GM12878 (cell line): ENCODE data around the gene SEPHS2. TPM values are rescaled to one million over a fixed set of nuclear protein-coding genes. Genes with fewer than 3 reads are reported as not detected.

ENCODE experiments used
- ATAC-seq: fragments of 200-7000 bp; cut with Tn5 transposase; 3 replicates; pipeline ENCODE4 v1.9.1; 2020; ENCODE audit warnings: mild to moderate bottlenecking, moderate library complexity
- BruUV-seq: library from RNA; stranded (reverse); fragments of 400-500 nt; replicated peaks from 2 replicates; lab custom pipeline; 2021; lab: Mats Ljungman, UMichigan
- CTCF ChIA-PET: fragments of 300-600 bp; sonication (Branson Sonifier 250); formaldehyde crosslinking; extraction: SDS; loops from one replicate; lab custom pipeline; 2021; ENCODE audit warnings: inconsistent platforms; lab: Yijun Ruan, JAX
- POLR2A ChIA-PET: fragments of 350-600 bp; formaldehyde crosslinking; extraction: SDS; loops from one replicate; lab custom pipeline; 2021; ENCODE audit warnings: inconsistent platforms; lab: Charles Lee
- RAD21 ChIA-PET: fragments of 300-600 bp; sonication (Branson Sonifier 250); formaldehyde crosslinking; loops from one replicate; lab custom pipeline; 2023; ENCODE audit warnings: antibody characterized with exemption; ENCODE audit not compliant: unreplicated experiment; lab: Charles Lee
- SMC1A ChIA-PET: fragments of 300-600 bp; sonication (Branson Sonifier 250); formaldehyde crosslinking; loops from one replicate; lab custom pipeline; 2023; ENCODE audit not compliant: unreplicated experiment, uncharacterized antibody; lab: Charles Lee
- DNase-seq: peaks from one replicate; pipeline ENCODE4 v3.0.0-alpha.2; 2011; ENCODE audit warnings: low read depth, low spot score
- FAIRE-seq: peaks from 3 replicates; lab custom pipeline; 2011; peaks lifted over from hg19 to GRCh38; lab: Jason Lieb, UNC
- H2AFZ ChIP-seq: 2 replicates; pipeline ENCODE4 v1.6.0; 2011; ENCODE audit warnings: low read depth, low read length, control low read depth; ENCODE audit not compliant: control insufficient read depth
- H3K27ac ChIP-seq: 2 replicates; pipeline ENCODE4 v1.5.1; 2011; ENCODE audit warnings: control low read depth; ENCODE audit not compliant: control insufficient read depth, insufficient read depth
- H3K27me3 ChIP-seq, 2 experiments: replicated peaks in 1 of 2; 2 replicates each; pipeline versions ENCODE4 v1.6.0 to v1.6.1; 2011; ENCODE audit warnings: low read length in 1 of 2; ENCODE audit not compliant: control insufficient read depth in 2 of 2, insufficient read depth in 2 of 2
- H3K36me3 ChIP-seq, 2 experiments: 2 replicates each; pipeline ENCODE4 v1.5.1; 2011; ENCODE audit warnings: low read length in 1 of 2; ENCODE audit not compliant: control insufficient read depth in 2 of 2, insufficient read depth in 2 of 2
- H3K4me1 ChIP-seq: 2 replicates; pipeline ENCODE4 v1.6.1; 2011; ENCODE audit warnings: mild to moderate bottlenecking, low read length, moderate library complexity, mixed read lengths; ENCODE audit not compliant: control insufficient read depth, insufficient read depth
- H3K4me2 ChIP-seq: 2 replicates; pipeline ENCODE4 v1.6.0; 2011; ENCODE audit warnings: control low read depth; ENCODE audit not compliant: control insufficient read depth, insufficient read depth
- H3K4me3 ChIP-seq: fragments of 200-600 bp; sonication (generic); 2 replicates; pipeline ENCODE4 v1.5.1; 2016
- H3K79me2 ChIP-seq: 2 replicates; pipeline ENCODE4 v1.6.0; 2011; ENCODE audit warnings: low read length; ENCODE audit not compliant: control insufficient read depth, insufficient read depth
- H3K9ac ChIP-seq: 2 replicates; pipeline ENCODE4 v1.8.0; 2011; ENCODE audit warnings: low read length, control low read depth, mixed read lengths; ENCODE audit not compliant: control insufficient read depth, insufficient read depth
- H3K9me3 ChIP-seq: replicated peaks from 3 replicates; pipeline ENCODE4 v1.5.1; 2011; ENCODE audit warnings: mild to moderate bottlenecking, low read length; ENCODE audit not compliant: control insufficient read depth, insufficient read depth
- H4K20me1 ChIP-seq: 2 replicates; pipeline ENCODE4 v1.6.0; 2011; ENCODE audit not compliant: control insufficient read depth, insufficient read depth
- CTCF ChIP-seq, 3 experiments: IDR thresholded peaks in 2 of 3; conservative IDR thresholded peaks in 1 of 3; 2 replicates each; pipeline ENCODE4 v1.5.1; 2011; ENCODE audit warnings: low read depth in 3 of 3, low read length in 3 of 3, mild to moderate bottlenecking in 3 of 3, control low read depth in 2 of 3, moderate library complexity in 2 of 3, inconsistent platforms in 1 of 3, mixed read lengths in 1 of 3; ENCODE audit not compliant: control insufficient read depth in 2 of 3, insufficient read depth in 1 of 3; ENCODE audit errors: extremely low read depth in 1 of 3
- IKZF2 ChIP-seq, 2 experiments: fragments of 450-650 bp; IDR thresholded peaks; 2 replicates each; pipeline ENCODE4 v1.6.1; 2017; ENCODE audit warnings: mild to moderate bottlenecking in 2 of 2, moderate library complexity in 2 of 2
- KAT2A ChIP-seq: conservative IDR thresholded peaks from 2 replicates; pipeline ENCODE4 v1.6.1; 2011; ENCODE audit warnings: low read depth, low read length; ENCODE audit not compliant: control insufficient read depth
- MTA3 ChIP-seq: IDR thresholded peaks from 2 replicates; pipeline ENCODE4 v1.6.1; 2012; ENCODE audit warnings: low read length, inconsistent platforms, borderline replicate concordance
- PML ChIP-seq: IDR thresholded peaks from 2 replicates; pipeline ENCODE4 v1.6.1; 2012; ENCODE audit warnings: low read length, inconsistent platforms
- REST ChIP-seq: IDR thresholded peaks from 2 replicates; pipeline ENCODE4 v1.6.1; 2012; ENCODE audit warnings: mild to moderate bottlenecking, low read depth, low read length
- SIX5 ChIP-seq: IDR thresholded peaks from 2 replicates; pipeline ENCODE4 v1.6.1; 2011; ENCODE audit warnings: mild to moderate bottlenecking, low read depth, low read length, moderate library complexity; ENCODE audit not compliant: severe bottlenecking
- ZNF592 ChIP-seq: fragments of 450-650 bp; IDR thresholded peaks from 2 replicates; pipeline ENCODE4 v1.6.1; 2017; ENCODE audit warnings: mild to moderate bottlenecking, moderate library complexity
- WGBS: methylation state at CpG from one replicate; pipeline ENCODE4 v1.1.6; 2016; ENCODE audit warnings: low lambda C conversion rate; ENCODE audit not compliant: insufficient replicate concordance, insufficient coverage; ENCODE audit errors: missing lambda C conversion rate; 5-methylcytosine and 5-hydroxymethylcytosine counted together
- in situ Hi-C: fragments of 300-500 bp; cut with MboI; formaldehyde crosslinking; loops from 9 replicates; pipeline ENCODE4 v1.14.3; 2018; ENCODE audit warnings: mixed read lengths
- intact Hi-C: fragments of 100-400 bp; cut with micrococcal nuclease; formaldehyde crosslinking; loops from one replicate; pipeline ENCODE4 v1.14.2; 2022; ENCODE audit not compliant: unreplicated experiment
- polyA plus RNA-seq, 11 experiments: library from polyadenylated mRNA; depleted of rRNA in 4 of 11; unstranded in 6 of 11; stranded (reverse) in 5 of 11; fragments of >200 nt; fragmentation: Nextera tagmentation in 4 of 11; fragmentation: Illumina TruSeq in 1 of 11; extraction: Ambion mirVana in 4 of 11; extraction: Trizol in 1 of 11; gene quantifications; 1 replicate in 1 of 11; 2 replicates in 10 of 11; pipeline versions ENCODE4 v1.2.1 to v1.2.3, GENCODE V29; 2011 to 2016; ENCODE audit warnings: inconsistent platforms in 2 of 11, missing spikeins in 2 of 11, low read depth in 1 of 11
- total RNA-seq, 4 experiments: library from RNA; depleted of rRNA in 3 of 4; stranded (reverse); fragments of >200 nt in 3 of 4; fragmentation: Illumina TruSeq in 1 of 4; extraction: Trizol in 1 of 4; gene quantifications; 2 replicates each; pipeline versions ENCODE4 v1.2.1 to v1.2.3, GENCODE V29; 2013 to 2021

Gene SEPHS2
- total and polyA plus RNA-seq, 10 of the 15 experiments (the other 5 are each of a cell fraction or from before 2014, with no cell fraction given), result 21.6 to 99.8 (median 72.9) TPM

GRCh38 chr16:30458561-30459394 is 13.1 kb upstream of the SEPHS2 start:
- in situ Hi-C loops, result loop anchor here (25.0 kb wide), 1 partner anchor 1429 kb away; no protein-coding TSS in a partner anchor
- under 1% methylated on average over 22 of the region's 22 CpGs for WGBS
- TF ChIP-seq REST, result peak; percentile 27; the same call in 1 of the 2 replicates
- TF ChIP-seq CTCF (IDR thresholded peaks at IDR 0.05 in 2 of 3, conservative IDR thresholded peaks at IDR 0.05 in 1 of 3; ENCODE audit: control insufficient read depth in 2 of 3, extremely low read depth in 1 of 3, insufficient read depth in 1 of 3, low read depth in 3 of 3, low read length in 3 of 3), result no peak
- TF ChIP-seq KAT2A, result no peak
- peak; percentile 70 for TF ChIP-seq MTA3
- 0 out of 2 replicates have a peak, but pooled peaks have one; percentile 58 for TF ChIP-seq ZNF592
- TF ChIP-seq IKZF2 (IDR thresholded peaks at IDR 0.05), result peak; percentile 100
- peak; percentile 9 for TF ChIP-seq SIX5
- peak; percentile 73; the same call in 1 of the 2 replicates for TF ChIP-seq PML

More at GRCh38 chr16:30458561-30459394, 13.1 kb upstream of the SEPHS2 start:
- DNase-seq (peak; percentile 97), ATAC-seq (peak; percentile 86), FAIRE-seq (peak; percentile 68)
- no peaks in the 10 kb centered on the region for H3K36me3 ChIP-seq
- peak overlapping the region; percentile 77 for H3K9ac ChIP-seq
- TSS peak; percentile 91 for BruUV-seq
- intact Hi-C loops, result loop anchor here (1.0 to 2.0 kb wide), 2 partner anchors 13 to 28 kb away; partner anchors contain the start of gene DCTPP1
- H2AFZ ChIP-seq, result peak overlapping the region; percentile 46
- no peaks in the 10 kb centered on the region for H4K20me1 ChIP-seq
- peak overlapping the region; percentile 9; the same call in 1 of the 2 replicates for H3K4me3 ChIP-seq
- POLR2A ChIA-PET, result interaction anchor here (0.5 to 10.6 kb wide), 14 partner anchors 8 to 175 kb away, joined by 3 to 367 read pairs (median 6); partner anchors contain the start of genes DCTPP1, ITGAL, SEPHS2 and ZNF747
- H3K4me1 ChIP-seq, result peaks cover 47% of the 10 kb centered on the region
- peak overlapping the region; percentile 46 for H3K4me2 ChIP-seq
- SMC1A ChIA-PET, result interaction anchor here (1.0 to 19.4 kb wide), 7 partner anchors 11 to 77 kb away, joined by 3 to 431 read pairs (median 5); partner anchors contain the start of genes DCTPP1, ITGAL and SEPHS2
- H3K27ac ChIP-seq, result peak overlapping the region; percentile 89
- RAD21 ChIA-PET, result interaction anchor here (0.7 to 8.5 kb wide), 10 partner anchors 8 to 99 kb away, joined by 3 to 307 read pairs (median 4); partner anchors contain the start of genes DCTPP1, ITGAL and ZNF747
- no peaks in the 10 kb centered on the region for H3K27me3 ChIP-seq
- H3K9me3 ChIP-seq, result no peaks in the 10 kb centered on the region
- H3K79me2 ChIP-seq, result no peaks in the 10 kb centered on the region
- CTCF ChIA-PET, result interaction anchor here (0.6 to 7.8 kb wide), 8 partner anchors 12 to 139 kb away, joined by 3 to 125 read pairs (median 27); partner anchors contain the start of genes DCTPP1, ITGAL, SEPHS2 and ZNF747
